Smooth muscle cell (in vitro differentiated cells): Measurements from ENCODE around the gene NKX3-2. TPM values are rescaled to one million over a fixed set of nuclear protein-coding genes. Genes with fewer than 3 reads are reported as not detected.

Experiments used
- DNase-seq: peaks from one replicate; lab custom pipeline; 2025; ENCODE audit not compliant: unreplicated experiment; lab: John Stamatoyannopoulos, UW
- H2AFZ ChIP-seq: fragments of 200-600 bp; sonication (generic); 2 replicates; pipeline ENCODE4 v1.6.0; 2016; ENCODE audit warnings: antibody characterized with exemption, low read depth, mild to moderate bottlenecking
- H3F3A ChIP-seq: fragments of 200-600 bp; sonication (generic); 2 replicates; pipeline ENCODE4 v1.6.0; 2017; ENCODE audit warnings: antibody characterized with exemption, low read depth
- H3K27ac ChIP-seq: fragments of 200-600 bp; sonication (generic); 2 replicates; pipeline ENCODE4 v1.5.1; 2016; ENCODE audit warnings: low read depth, mild to moderate bottlenecking
- H3K27me3 ChIP-seq: fragments of 200-600 bp; sonication (generic); 2 replicates; pipeline ENCODE4 v1.6.1; 2016; ENCODE audit warnings: low read depth, mild to moderate bottlenecking
- H3K36me3 ChIP-seq: fragments of 200-600 bp; sonication (generic); 2 replicates; pipeline ENCODE4 v1.5.1; 2016; ENCODE audit warnings: low read depth
- H3K4me1 ChIP-seq: fragments of 200-600 bp; sonication (generic); 2 replicates; pipeline ENCODE4 v1.5.1; 2016; ENCODE audit warnings: low read depth
- H3K4me2 ChIP-seq: fragments of 200-600 bp; sonication (generic); 2 replicates; pipeline ENCODE4 v1.6.0; 2016; ENCODE audit warnings: mild to moderate bottlenecking
- H3K4me3 ChIP-seq: fragments of 200-600 bp; sonication (generic); 2 replicates; pipeline ENCODE4 v1.5.1; 2016; ENCODE audit warnings: mild to moderate bottlenecking
- H3K79me2 ChIP-seq: fragments of 200-600 bp; sonication (generic); 2 replicates; pipeline ENCODE4 v1.6.0; 2016; ENCODE audit warnings: low read depth, mild to moderate bottlenecking
- H3K9ac ChIP-seq: fragments of 200-600 bp; sonication (generic); 2 replicates; pipeline ENCODE4 v1.6.0; 2016; ENCODE audit warnings: low read depth
- H3K9me3 ChIP-seq: fragments of 200-600 bp; sonication (generic); replicated peaks from 2 replicates; pipeline ENCODE4 v1.5.1; 2016; ENCODE audit warnings: low read depth
- H4K20me1 ChIP-seq: fragments of 200-600 bp; sonication (generic); 2 replicates; pipeline ENCODE4 v1.6.0; 2016; ENCODE audit warnings: low read depth
- WGBS: methylation state at CpG from one replicate; pipeline ENCODE4 v1.1.7; 2016; ENCODE audit warnings: low lambda C conversion rate; 5-methylcytosine and 5-hydroxymethylcytosine counted together
- polyA plus RNA-seq: library from polyadenylated mRNA; unstranded; fragments of >200 nt; fragmentation: Nextera tagmentation; extraction: Ambion mirVana; gene quantifications from 2 replicates; pipeline ENCODE4 v1.2.1, GENCODE V29; 2016
- total RNA-seq: library from RNA; depleted of rRNA; stranded (reverse); fragments of >200 nt; gene quantifications from 2 replicates; pipeline ENCODE4 v1.2.3, GENCODE V29; 2014
- TF ChIP-seq, protein P1 (sequence below): fragments of 200-600 bp; sonication (generic); IDR thresholded peaks from 2 replicates; pipeline ENCODE4 v1.5.1; 2017; ENCODE audit warnings: borderline replicate concordance, mild to moderate bottlenecking, antibody characterized with exemption; ENCODE audit not compliant: insufficient read depth, poor library complexity, severe bottlenecking

NKX3-2 gene
- total RNA-seq (3.6 and 4.4 TPM in 2 replicates), polyA plus RNA-seq (4.0 and 6.7 TPM in 2 replicates)

DNA sequence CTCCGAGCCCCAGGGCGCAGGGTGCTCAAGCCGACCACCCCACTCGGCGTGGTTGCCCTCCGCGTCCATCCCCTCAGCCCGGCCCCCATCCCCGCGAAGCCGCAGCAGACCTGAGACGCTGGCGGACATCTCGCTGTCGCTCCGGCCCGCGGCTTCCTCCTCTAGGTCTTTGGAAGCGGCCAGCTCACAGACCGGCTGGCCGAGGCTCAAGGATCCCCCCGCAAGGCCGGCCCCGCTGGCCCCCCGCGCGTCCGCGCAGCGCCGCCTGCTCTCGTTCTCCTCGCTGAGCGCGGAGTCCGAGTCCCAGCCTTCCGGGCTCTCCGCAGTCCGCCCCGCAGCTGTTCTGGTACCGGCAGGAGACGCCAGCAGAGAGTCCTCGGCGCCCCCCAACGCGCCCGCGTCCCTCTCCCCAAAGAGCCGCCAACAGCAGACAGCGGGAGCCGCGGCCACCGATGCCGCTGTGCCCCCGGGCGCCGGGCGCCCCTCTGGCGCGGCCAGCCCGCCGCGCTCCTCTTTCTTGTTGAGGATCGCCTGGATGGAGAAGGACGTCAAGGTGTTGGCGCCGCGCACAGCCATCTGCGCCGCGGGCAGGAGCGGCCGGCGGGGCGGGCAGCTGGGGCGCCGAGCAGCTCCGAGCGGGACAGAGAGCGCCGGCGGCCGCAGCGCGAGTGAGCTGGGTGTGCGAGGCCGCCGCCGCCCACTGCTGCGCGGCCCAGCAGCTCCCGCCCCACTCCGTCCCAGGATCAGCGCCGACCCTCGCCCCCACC lies at the start of gene NKX3-2:
NKX3-2 (minus strand) TSS at position 670 of the 767 bp plus-strand sequence; CDS start at position 576, 94 bp downstream.
- no peaks in the 10 kb centered on the region for H3K79me2 ChIP-seq
- no peaks in the 10 kb centered on the region for H3K9me3 ChIP-seq
- H3F3A ChIP-seq = peaks cover 9% of the 10 kb centered on the region
- H3K4me1 ChIP-seq = peaks cover 24% of the 10 kb centered on the region
- H3K9ac ChIP-seq = peak within 1 kb of the TSS; percentile 39
- peak within 1 kb of the TSS; percentile 63 for H2AFZ ChIP-seq
- peak within 1 kb of the TSS; percentile 37 for H3K27ac ChIP-seq
- TF ChIP-seq, protein P1, sequence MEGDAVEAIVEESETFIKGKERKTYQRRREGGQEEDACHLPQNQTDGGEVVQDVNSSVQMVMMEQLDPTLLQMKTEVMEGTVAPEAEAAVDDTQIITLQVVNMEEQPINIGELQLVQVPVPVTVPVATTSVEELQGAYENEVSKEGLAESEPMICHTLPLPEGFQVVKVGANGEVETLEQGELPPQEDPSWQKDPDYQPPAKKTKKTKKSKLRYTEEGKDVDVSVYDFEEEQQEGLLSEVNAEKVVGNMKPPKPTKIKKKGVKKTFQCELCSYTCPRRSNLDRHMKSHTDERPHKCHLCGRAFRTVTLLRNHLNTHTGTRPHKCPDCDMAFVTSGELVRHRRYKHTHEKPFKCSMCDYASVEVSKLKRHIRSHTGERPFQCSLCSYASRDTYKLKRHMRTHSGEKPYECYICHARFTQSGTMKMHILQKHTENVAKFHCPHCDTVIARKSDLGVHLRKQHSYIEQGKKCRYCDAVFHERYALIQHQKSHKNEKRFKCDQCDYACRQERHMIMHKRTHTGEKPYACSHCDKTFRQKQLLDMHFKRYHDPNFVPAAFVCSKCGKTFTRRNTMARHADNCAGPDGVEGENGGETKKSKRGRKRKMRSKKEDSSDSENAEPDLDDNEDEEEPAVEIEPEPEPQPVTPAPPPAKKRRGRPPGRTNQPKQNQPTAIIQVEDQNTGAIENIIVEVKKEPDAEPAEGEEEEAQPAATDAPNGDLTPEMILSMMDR = no peak
- peaks cover 13% of the 10 kb centered on the region for H4K20me1 ChIP-seq
- H3K4me3 ChIP-seq = peak within 1 kb of the TSS; percentile 78
- peaks cover 87% of the 10 kb centered on the region for H3K27me3 ChIP-seq
- under 1% methylated on average over 80 of the region's 96 CpGs for WGBS
- DNase-seq = no peak
- H3K36me3 ChIP-seq = no peaks in the 10 kb centered on the region
- H3K4me2 ChIP-seq = peak within 1 kb of the TSS; percentile 96

DNA sequence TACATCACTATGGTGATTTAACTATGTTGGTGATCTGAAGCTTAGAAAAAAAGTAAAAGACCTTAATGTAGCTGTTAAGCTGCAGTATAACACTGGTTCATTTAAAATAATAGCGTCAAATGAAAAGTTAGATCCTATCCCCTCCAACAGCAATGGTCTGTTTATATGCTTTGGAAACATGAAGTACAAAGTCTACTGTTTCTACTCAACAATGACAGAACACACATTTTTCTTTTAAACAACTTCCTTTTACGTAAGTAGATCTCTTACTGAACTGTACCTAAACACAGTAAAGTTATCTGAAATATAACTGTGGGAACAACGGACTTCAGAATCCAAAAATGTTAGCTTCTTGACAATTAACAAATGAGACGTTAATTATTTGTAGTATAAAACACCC lies 47.9 kb upstream of the NKX3-2 start:
- no peaks in the 10 kb centered on the region for H3K27me3 ChIP-seq
- no peaks in the 10 kb centered on the region for H3K4me1 ChIP-seq
- H3K27ac ChIP-seq = no peak overlapping the region
- no peak overlapping the region for H3K4me2 ChIP-seq
- no peak overlapping the region for H3K4me3 ChIP-seq
- no peak for DNase-seq
- no peaks in the 10 kb centered on the region for H3K9me3 ChIP-seq
- H3K79me2 ChIP-seq = no peaks in the 10 kb centered on the region
- H3K36me3 ChIP-seq = peaks cover 29% of the 10 kb centered on the region
- H2AFZ ChIP-seq = no peak overlapping the region
- H3F3A ChIP-seq = no peaks in the 10 kb centered on the region
- no peaks in the 10 kb centered on the region for H4K20me1 ChIP-seq
- WGBS = 97% methylated on average over 4 of the region's 4 CpGs
- TF ChIP-seq, protein P1 = no peak
- no peak overlapping the region for H3K9ac ChIP-seq

DNA sequence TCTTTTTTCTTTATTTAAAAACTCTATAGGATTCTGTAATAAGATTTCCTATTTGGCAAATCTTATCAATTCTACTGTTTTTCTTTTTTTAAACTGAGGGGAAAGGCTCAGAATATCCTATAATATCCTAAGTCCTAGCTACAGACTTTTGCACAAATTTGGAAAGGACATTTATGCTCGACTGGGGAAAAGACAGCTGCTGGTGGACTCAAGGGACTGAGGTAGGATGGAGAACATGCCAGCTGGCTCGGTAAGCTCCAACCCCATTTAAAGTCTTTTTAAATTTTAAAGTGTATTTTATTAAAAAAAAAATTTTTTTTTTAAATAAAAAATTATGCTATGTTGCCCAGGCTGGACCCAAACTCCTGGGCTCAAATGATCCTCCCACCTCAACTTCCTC lies 46.5 kb upstream of the NKX3-2 start:
- H3K4me1 ChIP-seq = no peaks in the 10 kb centered on the region
- H4K20me1 ChIP-seq = no peaks in the 10 kb centered on the region
- H3K4me2 ChIP-seq = no peak overlapping the region
- no peaks in the 10 kb centered on the region for H3K79me2 ChIP-seq
- no peak overlapping the region for H2AFZ ChIP-seq
- H3K27me3 ChIP-seq = no peaks in the 10 kb centered on the region
- TF ChIP-seq, protein P1 = no peak
- WGBS = 100% methylated on average over 2 of the region's 2 CpGs
- H3K4me3 ChIP-seq = no peak overlapping the region
- H3K9me3 ChIP-seq = no peaks in the 10 kb centered on the region
- H3K36me3 ChIP-seq = peaks cover 32% of the 10 kb centered on the region
- H3F3A ChIP-seq = no peaks in the 10 kb centered on the region
- H3K9ac ChIP-seq = no peak overlapping the region
- no peak for DNase-seq
- no peak overlapping the region for H3K27ac ChIP-seq

DNA sequence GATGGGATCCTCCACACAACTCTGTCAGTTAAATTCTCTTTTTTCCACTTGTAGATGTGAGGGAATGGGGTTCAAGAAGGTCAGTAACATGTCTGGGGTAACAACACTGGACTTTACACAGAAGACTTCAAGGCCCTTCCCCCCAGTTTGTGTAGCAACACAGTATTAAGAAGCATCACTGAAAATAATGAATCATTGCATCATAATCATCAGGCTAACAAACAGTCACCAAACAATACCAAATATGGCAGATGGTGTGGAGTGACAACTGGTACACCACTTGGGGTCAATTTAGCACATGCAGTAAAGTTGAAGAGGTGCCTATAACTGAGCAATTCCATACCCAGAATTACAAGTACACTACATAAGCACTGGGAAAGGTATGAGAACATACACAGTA lies 44.6 kb upstream of the NKX3-2 start:
- H3K27ac ChIP-seq = no peak overlapping the region
- no peak for DNase-seq
- no peaks in the 10 kb centered on the region for H3K27me3 ChIP-seq
- peaks cover 26% of the 10 kb centered on the region for H3K36me3 ChIP-seq
- H3K4me2 ChIP-seq = no peak overlapping the region
- no peaks in the 10 kb centered on the region for H3K79me2 ChIP-seq
- H3K9ac ChIP-seq = no peak overlapping the region
- H3K9me3 ChIP-seq = no peaks in the 10 kb centered on the region
- no peaks in the 10 kb centered on the region for H3F3A ChIP-seq
- TF ChIP-seq, protein P1 = no peak
- H2AFZ ChIP-seq = no peak overlapping the region
- no peak overlapping the region for H3K4me3 ChIP-seq
- H4K20me1 ChIP-seq = no peaks in the 10 kb centered on the region
- no peaks in the 10 kb centered on the region for H3K4me1 ChIP-seq
